ENCODE results near the gene OXLD1.

The OXLD1 gene

DNA sequence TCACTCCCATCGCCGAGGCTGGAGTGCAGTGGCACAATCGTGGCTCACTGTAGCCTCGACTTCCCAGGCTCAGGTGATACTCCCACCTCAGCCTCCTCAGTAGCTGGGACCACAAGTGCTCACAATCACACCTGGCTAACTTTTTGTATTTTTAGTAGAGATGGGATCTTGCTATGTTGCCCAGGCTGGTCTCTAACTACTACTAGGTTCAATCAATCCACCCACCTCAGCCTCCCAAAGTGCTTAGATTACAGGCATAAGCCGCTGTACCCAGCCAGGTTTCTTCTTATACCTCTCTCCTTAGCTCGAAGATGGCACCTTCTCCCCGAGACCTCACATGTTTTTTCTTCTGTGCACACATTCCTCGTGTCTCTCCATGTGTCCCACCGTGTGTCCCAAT is 26.4 kb downstream of the OXLD1 start:
- H3K4me3 ChIP-seq (ENCODE audit: low read depth, low read length): no peak overlapping the region
- TF ChIP-seq, protein P1, sequence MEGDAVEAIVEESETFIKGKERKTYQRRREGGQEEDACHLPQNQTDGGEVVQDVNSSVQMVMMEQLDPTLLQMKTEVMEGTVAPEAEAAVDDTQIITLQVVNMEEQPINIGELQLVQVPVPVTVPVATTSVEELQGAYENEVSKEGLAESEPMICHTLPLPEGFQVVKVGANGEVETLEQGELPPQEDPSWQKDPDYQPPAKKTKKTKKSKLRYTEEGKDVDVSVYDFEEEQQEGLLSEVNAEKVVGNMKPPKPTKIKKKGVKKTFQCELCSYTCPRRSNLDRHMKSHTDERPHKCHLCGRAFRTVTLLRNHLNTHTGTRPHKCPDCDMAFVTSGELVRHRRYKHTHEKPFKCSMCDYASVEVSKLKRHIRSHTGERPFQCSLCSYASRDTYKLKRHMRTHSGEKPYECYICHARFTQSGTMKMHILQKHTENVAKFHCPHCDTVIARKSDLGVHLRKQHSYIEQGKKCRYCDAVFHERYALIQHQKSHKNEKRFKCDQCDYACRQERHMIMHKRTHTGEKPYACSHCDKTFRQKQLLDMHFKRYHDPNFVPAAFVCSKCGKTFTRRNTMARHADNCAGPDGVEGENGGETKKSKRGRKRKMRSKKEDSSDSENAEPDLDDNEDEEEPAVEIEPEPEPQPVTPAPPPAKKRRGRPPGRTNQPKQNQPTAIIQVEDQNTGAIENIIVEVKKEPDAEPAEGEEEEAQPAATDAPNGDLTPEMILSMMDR (IDR thresholded peaks at IDR 0.05; ENCODE audit: borderline replicate concordance, insufficient read depth, low read depth, low read length): no peak

DNA sequence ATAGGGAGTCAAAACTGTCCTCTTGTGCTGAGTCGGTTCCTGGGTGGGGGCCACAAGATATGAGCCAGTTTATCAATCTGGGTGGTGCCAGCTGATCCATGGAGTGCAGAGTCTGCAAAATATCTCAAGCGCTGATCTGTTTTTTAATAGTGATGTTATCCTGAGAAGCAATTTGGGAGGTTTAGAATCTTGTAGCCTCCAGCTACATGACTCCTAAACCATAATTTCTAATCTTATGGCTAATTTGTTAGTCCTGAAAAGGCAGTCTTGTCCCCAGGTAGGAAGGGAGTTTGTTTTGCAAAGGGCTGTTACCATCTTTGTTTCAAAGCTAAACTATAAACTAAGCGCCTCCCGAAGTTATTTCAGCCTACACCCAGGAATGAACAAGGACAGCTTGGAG is 27.7 kb downstream of the OXLD1 start:
- H3K4me3 ChIP-seq (ENCODE audit: low read depth, low read length): no peak overlapping the region
- TF ChIP-seq, protein P1 (IDR thresholded peaks at IDR 0.05; ENCODE audit: borderline replicate concordance, insufficient read depth, low read depth, low read length): no peak

DNA sequence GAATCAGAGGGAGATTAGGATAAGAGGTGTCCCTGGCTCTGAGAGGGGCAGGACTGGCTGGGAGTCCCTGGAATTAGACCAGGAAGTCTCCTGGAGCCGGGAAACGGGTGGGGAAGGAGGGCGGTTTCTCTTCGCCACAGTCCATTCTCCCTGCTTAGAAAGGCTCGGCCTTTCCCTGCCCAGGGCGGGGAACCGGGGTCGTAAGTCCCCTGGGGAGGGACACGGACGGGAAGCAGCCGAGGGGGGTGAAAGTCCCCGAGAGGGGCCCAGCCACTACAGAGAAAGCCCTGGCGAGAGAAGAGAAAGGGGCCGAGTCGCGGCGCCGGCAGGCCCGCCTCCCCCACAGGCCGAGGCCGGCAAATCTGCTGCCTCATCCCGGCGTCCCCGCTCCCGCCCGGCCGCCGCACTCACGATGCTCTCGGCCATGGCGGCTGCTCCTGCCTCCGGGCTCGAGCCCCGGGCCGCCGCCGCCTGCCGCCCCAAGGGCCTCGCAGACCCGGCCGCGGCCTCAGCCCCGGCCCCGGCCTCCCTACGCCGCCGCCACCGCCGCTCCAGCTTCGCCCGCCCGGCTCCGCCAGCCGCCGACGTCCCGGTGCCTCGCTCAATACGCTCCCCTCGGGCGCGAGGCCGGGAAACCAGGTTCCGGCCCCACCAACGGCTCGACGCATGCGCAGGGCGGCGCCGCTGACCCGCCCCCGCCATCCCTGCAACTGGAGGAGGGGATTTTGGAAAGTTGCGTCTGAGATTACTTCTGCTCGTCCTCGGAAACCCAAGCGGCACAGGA is 29.7 kb downstream of the OXLD1 start, which contains the start of the genes NPLOC4 and TSPAN10:
TSS of gene NPLOC4 (minus strand) at position 608 of the 784 bp plus-strand sequence. CDS start at position 426, 182 bp downstream.
TSS of gene TSPAN10 (plus strand) at position 692 of the 784 bp plus-strand sequence. CDS start 5,217 bp downstream, outside the sequence.
- TF ChIP-seq, protein P1 (IDR thresholded peaks at IDR 0.05; ENCODE audit: borderline replicate concordance, insufficient read depth, low read depth, low read length): no peak
- peak within 1 kb of the TSS; percentile 89 for H3K4me3 ChIP-seq (ENCODE audit: low read depth, low read length)

DNA sequence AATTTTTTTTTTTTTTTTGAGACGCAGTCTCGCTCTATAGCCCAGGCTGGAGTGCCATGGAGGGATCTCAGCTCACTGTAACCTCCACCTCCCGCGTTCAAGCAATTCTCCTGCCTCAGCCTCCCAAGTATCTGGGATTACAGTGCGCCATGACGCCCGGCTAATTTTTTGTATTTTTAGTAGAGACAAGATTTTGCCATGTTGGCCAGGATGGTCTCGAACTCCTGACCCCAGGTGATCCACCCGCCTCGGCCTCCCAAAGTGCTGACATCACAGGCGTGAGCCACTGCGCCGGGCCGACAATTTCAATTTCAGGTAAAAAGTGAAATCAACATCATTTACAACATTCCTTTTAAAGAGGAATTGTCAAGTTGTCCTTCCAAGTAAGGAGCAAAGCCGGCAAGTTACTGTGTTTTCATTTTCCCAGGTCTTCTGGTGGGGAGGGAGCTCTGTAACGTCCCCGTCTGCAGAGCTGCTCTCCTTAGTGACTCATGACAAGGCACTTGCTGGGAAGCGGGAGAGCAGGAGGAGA is 30.4 kb downstream of the OXLD1 start:
- TF ChIP-seq, protein P1 (IDR thresholded peaks at IDR 0.05; ENCODE audit: borderline replicate concordance, insufficient read depth, low read depth, low read length): no peak
- H3K4me3 ChIP-seq (ENCODE audit: low read depth, low read length): peak overlapping the region; percentile 89

DNA sequence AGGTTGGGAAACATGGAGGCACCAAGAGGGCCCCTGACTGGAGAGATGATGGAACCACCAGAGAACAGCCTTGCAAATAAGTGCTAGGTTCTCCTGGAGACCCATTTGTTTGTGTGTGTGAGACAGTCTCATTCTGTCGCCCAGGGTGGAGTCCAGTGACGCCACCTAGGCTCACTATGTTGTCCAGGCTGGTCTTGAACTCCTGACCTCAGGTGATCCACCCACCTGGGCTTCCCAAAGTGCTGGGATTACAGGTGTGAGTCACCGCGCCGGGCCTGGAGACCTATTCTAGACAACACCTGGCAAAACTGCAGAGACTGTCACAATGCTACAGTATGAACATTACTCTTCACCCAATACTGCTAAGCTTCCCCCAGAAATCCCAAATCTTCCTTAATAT is 31.0 kb downstream of the OXLD1 start:
- TF ChIP-seq, protein P1 (IDR thresholded peaks at IDR 0.05; ENCODE audit: borderline replicate concordance, insufficient read depth, low read depth, low read length): no peak
- no peak overlapping the region for H3K4me3 ChIP-seq (ENCODE audit: low read depth, low read length)

DNA sequence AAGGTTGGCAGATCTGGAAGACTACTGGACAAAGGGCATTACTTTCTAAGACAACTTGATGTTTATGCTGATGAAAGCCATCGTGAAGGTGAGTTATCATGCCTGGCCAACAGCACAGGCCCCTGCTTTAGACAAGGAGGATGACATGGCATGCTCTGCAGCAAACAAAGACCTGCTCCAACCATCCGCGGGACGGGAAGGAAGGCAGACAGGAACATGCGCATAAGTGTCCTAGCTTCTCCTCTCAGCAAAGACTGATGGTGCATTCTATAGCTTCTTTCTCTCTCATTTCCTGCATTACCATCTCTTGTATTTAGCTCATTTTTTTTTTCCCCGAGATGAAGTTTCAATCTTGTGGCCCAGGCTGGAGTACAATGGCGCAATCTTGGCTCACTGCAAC is 34.9 kb downstream of the OXLD1 start:
- H3K4me3 ChIP-seq (ENCODE audit: low read depth, low read length): no peak overlapping the region
- TF ChIP-seq, protein P1 (IDR thresholded peaks at IDR 0.05; ENCODE audit: borderline replicate concordance, insufficient read depth, low read depth, low read length): no peak

DNA sequence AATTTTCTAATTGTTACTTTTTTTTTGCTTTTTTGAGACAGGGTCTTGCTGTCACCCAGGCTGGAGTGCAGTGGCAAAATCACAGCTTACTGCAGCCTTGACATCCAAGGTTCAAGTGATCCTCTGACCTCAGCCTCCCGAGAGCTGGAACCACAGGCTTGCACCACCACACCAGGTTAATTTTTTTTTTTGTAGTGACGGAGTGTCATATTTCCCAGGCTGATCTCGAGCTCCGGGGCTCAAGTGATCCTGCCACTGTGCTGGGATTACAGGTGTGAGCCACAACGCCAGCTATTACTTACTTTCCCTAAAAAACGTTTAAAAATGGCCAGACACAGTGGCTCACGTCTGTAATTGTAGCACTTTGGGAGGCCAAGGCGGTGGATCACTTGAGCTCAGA is 36.1 kb downstream of the OXLD1 start:
- H3K4me3 ChIP-seq (ENCODE audit: low read depth, low read length): no peak overlapping the region
- TF ChIP-seq, protein P1 (IDR thresholded peaks at IDR 0.05; ENCODE audit: borderline replicate concordance, insufficient read depth, low read depth, low read length): no peak
